NOMO-1 treated with dmso at 0.1 percent for 144 hours (cell line): Measurements from ENCODE around the gene LIMS2.

Experiments
- DNase-seq: peaks from one replicate; lab custom pipeline; 2025; ENCODE audit not compliant: unreplicated experiment; lab: John Stamatoyannopoulos, UW

Gene LIMS2

GRCh38 chr2:127624320-127624755 lies 51.0 kb downstream of the LIMS2 start:
- no peak for DNase-seq

- DNase-seq = no peak
Observed at GRCh38 chr2:127623388-127624319, 51.7 kb downstream of the LIMS2 start.

GRCh38 chr2:127622561-127623387 lies 52.6 kb downstream of the LIMS2 start:
- no peak for DNase-seq

GRCh38 chr2:127621981-127622431 lies 53.3 kb downstream of the LIMS2 start:
- DNase-seq = no peak

- DNase-seq = no peak
Observed at GRCh38 chr2:127620866-127621265, 54.5 kb downstream of the LIMS2 start.

- no peak for DNase-seq
Observed at GRCh38 chr2:127619877-127620705, 55.2 kb downstream of the LIMS2 start.

GRCh38 chr2:127619203-127619590 lies 56.1 kb downstream of the LIMS2 start:
- DNase-seq = no peak

GRCh38 chr2:127618551-127619202 lies 56.7 kb downstream of the LIMS2 start:
- no peak for DNase-seq

GRCh38 chr2:127615511-127616166 lies 59.7 kb downstream of the LIMS2 start:
- DNase-seq = no peak

GRCh38 chr2:127614731-127615130 lies 60.6 kb downstream of the LIMS2 start:
- no peak for DNase-seq

- no peak for DNase-seq
Observed at GRCh38 chr2:127614246-127614645, 61.1 kb downstream of the LIMS2 start.

- DNase-seq = no peak
Observed at GRCh38 chr2:127612111-127612822, 63.1 kb downstream of the LIMS2 start.

GRCh38 chr2:127611076-127611925 lies 64.0 kb downstream of the LIMS2 start:
- no peak for DNase-seq

- DNase-seq = no peak
Observed at GRCh38 chr2:127610561-127610960, 64.8 kb downstream of the LIMS2 start.

- no peak for DNase-seq
Observed at GRCh38 chr2:127609818-127610217, 65.5 kb downstream of the LIMS2 start.

- no peak for DNase-seq
Observed at GRCh38 chr2:127609031-127609751, 66.1 kb downstream of the LIMS2 start.
